ENCODE data around the gene GJA10.

GJA10 gene

GRCh38 chr6:89917216-89917615 is 22.9 kb downstream of the GJA10 start:
- DNase-seq (ENCODE audit: low read depth in 1 of 2, low spot score in 1 of 2): no peak

GRCh38 chr6:89917801-89918366 is 23.6 kb downstream of the GJA10 start:
- no peak for DNase-seq (ENCODE audit: low read depth in 1 of 2, low spot score in 1 of 2)

GRCh38 chr6:89921197-89921596 is 26.9 kb downstream of the GJA10 start:
- no peak for DNase-seq (ENCODE audit: low read depth in 1 of 2, low spot score in 1 of 2)

- no peak for DNase-seq (ENCODE audit: low read depth in 1 of 2, low spot score in 1 of 2)
Measured at GRCh38 chr6:89921691-89922090, 27.4 kb downstream of the GJA10 start.

GRCh38 chr6:89924231-89924630 is 30.0 kb downstream of the GJA10 start:
- no peak for DNase-seq (ENCODE audit: low read depth in 1 of 2, low spot score in 1 of 2)

- no peak for DNase-seq (ENCODE audit: low read depth in 1 of 2, low spot score in 1 of 2)
Measured at GRCh38 chr6:89925826-89926225, 31.6 kb downstream of the GJA10 start.

GRCh38 chr6:89927264-89927663 is 33.0 kb downstream of the GJA10 start:
- no peak for DNase-seq (ENCODE audit: low read depth in 1 of 2, low spot score in 1 of 2)

- no peak for DNase-seq (ENCODE audit: low read depth in 1 of 2, low spot score in 1 of 2)
Measured at GRCh38 chr6:89927791-89928550, 33.7 kb downstream of the GJA10 start.

GRCh38 chr6:89928604-89929003 is 34.3 kb downstream of the GJA10 start:
- peak in 1 of 2 donors; percentile 36 for DNase-seq (ENCODE audit: low read depth in 1 of 2, low spot score in 1 of 2)

- no peak for DNase-seq (ENCODE audit: low read depth in 1 of 2, low spot score in 1 of 2)
Measured at GRCh38 chr6:89930789-89931188, 36.5 kb downstream of the GJA10 start.

GRCh38 chr6:89932245-89932802 is 38.1 kb downstream of the GJA10 start:
- DNase-seq (ENCODE audit: low read depth in 1 of 2, low spot score in 1 of 2): no peak

GRCh38 chr6:89934685-89935366 is 40.6 kb downstream of the GJA10 start:
- no peak for DNase-seq (ENCODE audit: low read depth in 1 of 2, low spot score in 1 of 2)

GRCh38 chr6:89936177-89936576 is 41.9 kb downstream of the GJA10 start:
- DNase-seq (ENCODE audit: low read depth in 1 of 2, low spot score in 1 of 2): no peak

- DNase-seq (ENCODE audit: low read depth in 1 of 2, low spot score in 1 of 2): no peak
Measured at GRCh38 chr6:89938014-89938413, 43.7 kb downstream of the GJA10 start.

- no peak for DNase-seq (ENCODE audit: low read depth in 1 of 2, low spot score in 1 of 2)
Measured at GRCh38 chr6:89939144-89939543, 44.9 kb downstream of the GJA10 start.

- peak in 1 of 2 donors; percentile 41 for DNase-seq (ENCODE audit: low read depth in 1 of 2, low spot score in 1 of 2)
Measured at GRCh38 chr6:89940225-89941027, 46.2 kb downstream of the GJA10 start.

- no peak for DNase-seq (ENCODE audit: low read depth in 1 of 2, low spot score in 1 of 2)
Measured at GRCh38 chr6:89941031-89941762, 46.9 kb downstream of the GJA10 start.

GRCh38 chr6:89941763-89942497 is 47.7 kb downstream of the GJA10 start:
- DNase-seq (ENCODE audit: low read depth in 1 of 2, low spot score in 1 of 2): no peak

GRCh38 chr6:89942601-89943000 is 48.3 kb downstream of the GJA10 start:
- DNase-seq (ENCODE audit: low read depth in 1 of 2, low spot score in 1 of 2): no peak

Measured in activated CD4-positive, alpha-beta T cell treated with anti-CD3 and anti-CD28 coated beads, Interleukin-2, amount 50 U/mL, for 24 hours (primary cell).